GM21737 (cell line): Measurements from ENCODE around the gene NDUFS2.
A peak's percentile ranks its signal among the peaks of the same experiment; 100 is the strongest.
"Not testable (repeated sequence)": the region's sequence is repeated elsewhere in the genome, so short reads cannot be mapped to it uniquely, and the experiment has no call there.

ENCODE experiments used
- ATAC-seq: cut with Tn5 transposase; IDR thresholded peaks from one replicate; pipeline ENCODE4 v1.9.1; 2021; ENCODE audit warnings: mild to moderate bottlenecking, moderate library complexity; ENCODE audit not compliant: unreplicated experiment

The NDUFS2 gene

GRCh38 chr1:161242313-161242712 lies 40.1 kb downstream of the NDUFS2 start:
- ATAC-seq: no peak

DNA sequence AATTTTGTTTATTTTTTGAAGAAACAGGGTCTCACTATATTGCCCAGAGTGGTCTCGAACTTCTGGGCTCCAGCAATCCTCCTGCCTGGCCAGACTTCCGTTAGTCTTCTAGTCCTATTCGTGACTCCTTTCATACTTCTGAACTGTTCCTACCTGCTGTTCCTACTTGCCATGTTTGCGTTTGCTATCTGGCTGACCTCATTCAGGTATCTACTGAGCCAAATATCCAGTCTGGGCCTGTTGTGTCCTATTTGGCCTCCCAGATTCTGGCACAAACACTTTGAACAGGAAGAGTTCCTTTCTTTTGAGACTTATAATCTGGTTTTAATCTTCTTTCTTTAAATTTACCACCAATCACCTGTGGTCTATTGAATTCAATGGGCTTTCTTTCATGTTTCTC lies 42.7 kb downstream of the NDUFS2 start:
- no peak for ATAC-seq

- not testable (repeated sequence) for ATAC-seq
These were observed 47.9 kb downstream of the NDUFS2 start for GRCh38 chr1:161250100-161250499.

GRCh38 chr1:161250829-161251228 lies 48.7 kb downstream of the NDUFS2 start:
- no peak for ATAC-seq

DNA sequence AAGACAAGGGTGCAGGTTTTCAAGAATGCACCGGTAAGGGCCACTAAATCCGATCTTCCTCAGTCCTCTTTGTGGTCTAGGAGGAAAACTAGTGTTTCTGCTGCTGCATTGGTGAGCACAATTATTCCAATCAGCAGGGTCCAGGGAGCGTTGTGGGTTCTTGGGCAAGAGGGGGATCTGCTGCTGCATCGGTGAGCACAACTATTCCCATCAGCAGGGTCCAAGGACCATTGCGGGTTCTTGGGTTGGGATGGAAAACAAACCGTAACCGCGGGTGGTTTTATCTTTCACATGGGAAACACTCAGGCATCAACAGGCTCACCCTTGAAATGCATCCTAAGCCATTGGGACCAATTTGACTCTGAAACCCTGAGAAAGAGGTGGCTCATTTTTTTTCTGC lies 49.4 kb downstream of the NDUFS2 start:
- no peak for ATAC-seq

GRCh38 chr1:161255302-161255701 lies 53.1 kb downstream of the NDUFS2 start:
- not testable (repeated sequence) for ATAC-seq

DNA sequence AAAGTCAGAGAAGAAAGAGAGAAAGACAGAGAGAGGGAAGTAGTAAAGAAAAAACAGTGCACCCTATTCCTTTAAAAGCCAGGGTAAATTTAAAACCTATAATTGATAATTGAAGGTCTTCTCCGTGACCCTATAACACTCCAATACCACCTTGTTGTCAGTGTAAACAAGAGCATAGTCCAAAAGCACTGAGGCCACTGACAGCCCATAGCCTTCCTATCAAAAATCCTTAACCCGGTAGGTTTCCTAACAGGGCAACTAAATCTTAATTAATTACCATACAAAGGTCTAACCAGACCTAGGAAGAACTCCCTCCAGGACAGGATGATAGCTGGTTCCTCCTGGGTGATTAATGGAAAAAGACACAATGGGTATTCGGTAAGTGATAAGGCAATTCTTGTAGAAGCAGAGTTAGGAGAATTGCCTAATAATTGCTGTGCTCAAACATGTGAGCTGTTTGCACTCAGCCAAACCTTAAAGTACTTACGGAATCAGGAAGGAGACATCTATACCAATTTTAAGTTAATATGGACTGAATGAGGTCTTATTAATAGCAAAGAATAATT lies 53.9 kb downstream of the NDUFS2 start:
- ATAC-seq: not testable (repeated sequence)

- ATAC-seq: not testable (repeated sequence)
These were observed 54.9 kb downstream of the NDUFS2 start for GRCh38 chr1:161257109-161257508.

- ATAC-seq: peak; percentile 67
These were observed 56.5 kb downstream of the NDUFS2 start, which contains the start of gene PCP4L1 for GRCh38 chr1:161258439-161259344. Gene PCP4L1, plus strand, starts transcription at chr1:161258745. Its CDS starts 230 bp downstream, at chr1:161258975.

DNA sequence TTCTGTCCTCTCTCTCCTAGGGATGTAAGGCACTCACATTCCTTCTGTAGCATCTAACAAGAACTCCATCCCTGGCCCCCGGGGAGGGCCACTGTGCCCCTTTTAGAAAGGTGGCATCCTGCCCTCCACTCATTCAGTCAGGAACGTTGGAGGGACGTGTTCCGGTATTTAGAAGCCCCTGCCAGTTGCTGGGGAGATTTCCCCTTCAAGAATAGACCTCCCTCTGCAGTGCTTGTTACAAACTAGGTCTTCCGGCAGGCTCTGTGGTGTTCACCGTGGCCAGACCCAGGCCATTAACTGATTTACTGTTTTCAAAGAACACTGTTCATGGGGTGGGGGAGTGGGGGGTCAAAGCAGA lies 57.2 kb downstream of the NDUFS2 start:
- ATAC-seq: no peak

GRCh38 chr1:161259765-161260164 lies 57.6 kb downstream of the NDUFS2 start:
- ATAC-seq: no peak

DNA sequence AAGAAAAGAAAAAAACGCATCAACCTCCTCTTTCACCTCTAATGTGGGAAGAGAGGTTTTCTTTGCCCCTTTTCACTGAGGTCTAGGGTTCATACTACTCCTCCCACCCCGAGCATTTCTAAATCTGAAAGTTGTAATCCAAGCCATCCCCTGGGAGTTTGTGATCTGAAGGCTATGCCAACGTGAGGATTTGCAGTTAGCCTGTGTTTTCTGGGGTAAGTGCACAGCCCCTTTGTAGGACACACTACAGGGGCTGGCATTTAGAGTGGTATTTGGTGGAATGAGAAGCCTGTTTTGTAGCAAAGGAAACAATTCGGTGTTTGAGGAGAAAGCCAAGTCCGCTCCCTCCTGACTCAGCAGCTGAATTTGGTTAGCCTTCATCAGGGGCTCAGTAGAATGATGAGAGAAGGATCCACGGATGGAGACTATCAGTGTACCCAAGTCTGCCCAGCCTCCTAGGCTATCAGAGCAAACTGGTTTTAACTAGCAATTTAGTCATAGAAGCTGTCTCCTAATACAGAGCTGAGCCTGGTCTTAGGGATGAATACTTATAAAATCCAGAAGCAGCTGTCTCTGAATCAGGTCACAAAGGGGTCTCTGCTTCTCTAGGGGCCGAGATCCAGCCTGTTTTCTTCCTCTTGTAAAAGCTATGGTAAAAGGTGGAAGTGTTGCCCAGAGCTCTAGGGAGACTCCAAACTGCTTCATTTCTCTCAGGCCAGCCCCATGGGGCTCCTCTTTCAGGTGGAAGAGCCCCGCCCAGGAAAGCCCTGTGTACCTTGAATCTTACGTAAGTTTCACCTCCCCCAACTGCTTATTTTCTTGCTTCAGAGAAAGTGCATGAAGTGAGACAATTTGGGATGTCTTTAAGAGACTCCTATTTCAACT lies 58.5 kb downstream of the NDUFS2 start:
- ATAC-seq: no peak

- ATAC-seq: no peak
These were observed 59.4 kb downstream of the NDUFS2 start for GRCh38 chr1:161261261-161262235.
